Vagina (tissue), 2 donors: ENCODE data around the gene TP53RK.
"Not testable (repeated sequence)": the region's sequence is repeated elsewhere in the genome, so short reads cannot be mapped to it uniquely, and the experiment has no call there.

Experiments
- CTCF ChIP-seq, 3 experiments: fragments of 450-650 bp in 2 of 3; fragments of 200-600 bp in 1 of 3; sonication (generic) in 1 of 3; IDR thresholded peaks; one replicate each; pipeline ENCODE4 v1.5.1; 2017 to 2019; ENCODE audit warnings: antibody characterized with exemption in 3 of 3, mild to moderate bottlenecking in 2 of 3, moderate library complexity in 2 of 3
- POLR2AphosphoS5 ChIP-seq, 2 donors: sonication (generic); formaldehyde crosslinking; IDR thresholded peaks; one replicate each; pipeline ENCODE4 v1.9.0; 2017; ENCODE audit warnings: antibody characterized with exemption in 2 of 2, mild to moderate bottlenecking in 2 of 2, low read depth in 1 of 2; ENCODE audit not compliant: insufficient read depth in 1 of 2

- TF ChIP-seq CTCF (IDR thresholded peaks at IDR 0.05); POLR2AphosphoS5 (IDR thresholded peaks at IDR 0.05; ENCODE audit: insufficient read depth in 1 of 2, low read depth in 1 of 2): not testable (repeated sequence)
Observed at GRCh38 chr20:46676649-46677316, 12.5 kb downstream of the TP53RK start.
